Measurements from ENCODE around the gene RNF215.

Gene RNF215

DNA sequence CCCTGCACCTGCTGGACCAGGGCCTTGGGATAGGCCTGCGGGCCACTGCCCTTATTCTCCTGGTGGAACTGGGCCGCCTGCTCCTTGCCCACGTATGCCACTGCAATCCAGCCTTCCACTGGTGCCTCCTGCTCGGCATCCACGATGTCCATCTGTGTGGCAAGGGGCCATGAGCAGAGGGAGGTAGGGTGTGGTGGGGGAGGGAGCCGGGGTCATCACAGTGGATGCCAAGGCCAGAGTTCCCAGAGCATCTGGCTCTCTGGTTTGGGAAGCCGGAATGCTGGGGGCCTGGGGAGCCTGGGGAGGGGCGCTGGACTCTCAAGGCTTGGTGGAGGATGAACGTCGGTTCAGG is 627 bp downstream of the RNF215 start:
- in situ Hi-C loops (cut with HindIII; ENCODE audit: low pct_ligation_motif_present, low sequenced_read_pairs): no loop called here
- DNase-seq: no peak
- Histone ChIP-seq H3K4me3 (ENCODE audit: low read depth, low read length) (peak overlapping the region; percentile 67), H3K27me3 (replicated peaks) (no peaks in the 10 kb centered on the region), H3K36me3 (replicated peaks) (peaks cover 7% of the 10 kb centered on the region), H3K27ac (peak overlapping the region; percentile 76)
- TF ChIP-seq, protein P1, sequence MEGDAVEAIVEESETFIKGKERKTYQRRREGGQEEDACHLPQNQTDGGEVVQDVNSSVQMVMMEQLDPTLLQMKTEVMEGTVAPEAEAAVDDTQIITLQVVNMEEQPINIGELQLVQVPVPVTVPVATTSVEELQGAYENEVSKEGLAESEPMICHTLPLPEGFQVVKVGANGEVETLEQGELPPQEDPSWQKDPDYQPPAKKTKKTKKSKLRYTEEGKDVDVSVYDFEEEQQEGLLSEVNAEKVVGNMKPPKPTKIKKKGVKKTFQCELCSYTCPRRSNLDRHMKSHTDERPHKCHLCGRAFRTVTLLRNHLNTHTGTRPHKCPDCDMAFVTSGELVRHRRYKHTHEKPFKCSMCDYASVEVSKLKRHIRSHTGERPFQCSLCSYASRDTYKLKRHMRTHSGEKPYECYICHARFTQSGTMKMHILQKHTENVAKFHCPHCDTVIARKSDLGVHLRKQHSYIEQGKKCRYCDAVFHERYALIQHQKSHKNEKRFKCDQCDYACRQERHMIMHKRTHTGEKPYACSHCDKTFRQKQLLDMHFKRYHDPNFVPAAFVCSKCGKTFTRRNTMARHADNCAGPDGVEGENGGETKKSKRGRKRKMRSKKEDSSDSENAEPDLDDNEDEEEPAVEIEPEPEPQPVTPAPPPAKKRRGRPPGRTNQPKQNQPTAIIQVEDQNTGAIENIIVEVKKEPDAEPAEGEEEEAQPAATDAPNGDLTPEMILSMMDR (IDR thresholded peaks at IDR 0.05; ENCODE audit: low read depth, low read length, missing control alignments): no peak

DNA sequence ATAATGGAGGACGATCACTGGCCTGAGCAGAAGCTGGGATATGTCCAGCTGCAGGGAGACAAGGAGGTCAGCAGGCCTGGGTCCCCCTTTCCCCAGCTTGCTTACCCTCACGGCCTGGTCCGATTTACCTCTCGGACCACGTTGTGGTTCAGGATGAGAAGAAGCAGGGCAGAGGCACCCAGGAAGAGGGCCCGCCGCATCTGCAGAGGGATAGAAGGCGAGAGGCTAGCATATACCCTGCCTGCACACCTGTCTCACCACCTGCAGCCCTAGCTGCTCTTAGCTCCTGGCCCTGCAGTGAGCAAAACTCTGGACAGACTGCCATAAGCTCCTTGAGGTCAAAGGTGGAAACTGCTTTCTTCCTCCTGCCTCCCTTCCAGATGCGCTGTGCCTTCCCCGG is 1.3 kb downstream of the RNF215 start:
- H3K27ac ChIP-seq: no peak overlapping the region
- no peak overlapping the region for H3K4me3 ChIP-seq (ENCODE audit: low read depth, low read length)
- no peak for DNase-seq
- H3K36me3 ChIP-seq (replicated peaks): peaks cover 11% of the 10 kb centered on the region
- in situ Hi-C loops (cut with HindIII; ENCODE audit: low pct_ligation_motif_present, low sequenced_read_pairs): no loop called here
- TF ChIP-seq, protein P1 (IDR thresholded peaks at IDR 0.05; ENCODE audit: low read depth, low read length, missing control alignments): no peak
- H3K27me3 ChIP-seq (replicated peaks): no peaks in the 10 kb centered on the region

DNA sequence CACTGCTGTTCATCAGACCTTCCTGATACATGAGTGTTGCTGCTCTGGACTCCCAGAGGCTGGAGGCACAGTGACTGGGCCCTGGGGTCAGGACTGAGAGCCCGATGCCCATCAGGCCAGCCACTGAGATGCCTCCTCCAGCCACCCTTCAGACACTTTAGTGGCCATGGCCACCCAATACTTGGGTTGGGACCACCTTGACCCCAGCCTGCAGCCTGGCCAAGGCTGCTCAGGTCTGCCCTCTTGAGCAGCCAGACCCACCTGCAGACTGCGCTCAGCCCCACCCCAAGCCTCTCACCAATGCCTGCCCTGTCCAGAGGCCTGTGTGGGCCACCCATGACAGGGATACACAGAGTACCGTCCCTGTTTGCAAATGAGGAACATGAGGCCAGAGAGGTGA is 4.2 kb downstream of the RNF215 start:
- Histone ChIP-seq H3K4me3 (ENCODE audit: low read depth, low read length) (no peak overlapping the region), H3K27ac (no peak overlapping the region), H3K27me3 (replicated peaks) (no peaks in the 10 kb centered on the region), H3K36me3 (replicated peaks) (peaks cover 20% of the 10 kb centered on the region)
- no peak for DNase-seq
- TF ChIP-seq, protein P1 (IDR thresholded peaks at IDR 0.05; ENCODE audit: low read depth, low read length, missing control alignments): no peak
- in situ Hi-C loops (cut with HindIII; ENCODE audit: low pct_ligation_motif_present, low sequenced_read_pairs): no loop called here

DNA sequence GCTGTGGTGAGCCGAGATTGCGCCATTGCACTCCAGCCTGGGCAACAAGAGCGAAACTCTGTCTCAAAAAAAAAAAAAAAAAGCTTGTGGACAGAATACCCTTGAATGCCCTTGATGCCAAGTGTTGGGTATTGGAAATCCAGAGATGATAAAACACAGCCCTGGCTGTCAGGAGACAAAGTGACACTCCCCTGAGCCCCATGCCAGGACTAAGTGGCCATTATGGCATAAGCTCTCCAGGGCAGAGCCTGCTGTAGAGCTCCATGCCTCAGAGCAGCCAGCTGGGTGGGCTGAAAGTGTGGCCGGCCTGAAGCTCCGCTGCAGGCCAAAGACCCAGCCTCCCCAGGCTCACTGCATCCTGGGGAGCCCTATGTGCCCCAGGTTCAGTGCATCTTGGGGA is 4.9 kb downstream of the RNF215 start:
- H3K27ac ChIP-seq: no peak overlapping the region
- TF ChIP-seq, protein P1 (IDR thresholded peaks at IDR 0.05; ENCODE audit: low read depth, low read length, missing control alignments): no peak
- no peaks in the 10 kb centered on the region for H3K27me3 ChIP-seq (replicated peaks)
- DNase-seq: no peak
- H3K4me3 ChIP-seq (ENCODE audit: low read depth, low read length): no peak overlapping the region
- peaks cover 27% of the 10 kb centered on the region for H3K36me3 ChIP-seq (replicated peaks)
- in situ Hi-C loops (cut with HindIII; ENCODE audit: low pct_ligation_motif_present, low sequenced_read_pairs): no loop called here

DNA sequence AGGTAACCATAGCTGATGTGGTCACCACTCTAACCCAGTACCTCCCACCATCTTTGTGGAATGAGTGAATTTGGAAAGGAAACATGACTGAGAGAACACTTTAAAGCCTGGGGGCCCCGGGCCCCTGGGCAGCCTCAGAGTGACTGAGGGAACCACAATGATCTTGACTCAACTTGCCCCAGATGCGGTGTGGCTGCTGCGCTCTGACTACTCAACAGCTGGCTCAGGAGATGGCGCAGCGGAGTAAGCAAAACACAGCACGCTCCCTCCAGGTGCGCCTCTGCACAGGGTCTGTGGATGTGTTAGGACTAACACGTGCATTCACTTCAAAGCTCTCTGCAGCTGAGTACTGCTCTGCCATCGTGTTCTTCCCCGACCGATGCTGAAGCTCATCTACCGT is 5.9 kb downstream of the RNF215 start:
- TF ChIP-seq, protein P1 (IDR thresholded peaks at IDR 0.05; ENCODE audit: low read depth, low read length, missing control alignments): no peak
- in situ Hi-C loops (cut with HindIII; ENCODE audit: low pct_ligation_motif_present, low sequenced_read_pairs): no loop called here
- DNase-seq: no peak
- Histone ChIP-seq H3K27ac (no peak overlapping the region), H3K27me3 (replicated peaks) (no peaks in the 10 kb centered on the region), H3K36me3 (replicated peaks) (peaks cover 27% of the 10 kb centered on the region), H3K4me3 (ENCODE audit: low read depth, low read length) (no peak overlapping the region)

DNA sequence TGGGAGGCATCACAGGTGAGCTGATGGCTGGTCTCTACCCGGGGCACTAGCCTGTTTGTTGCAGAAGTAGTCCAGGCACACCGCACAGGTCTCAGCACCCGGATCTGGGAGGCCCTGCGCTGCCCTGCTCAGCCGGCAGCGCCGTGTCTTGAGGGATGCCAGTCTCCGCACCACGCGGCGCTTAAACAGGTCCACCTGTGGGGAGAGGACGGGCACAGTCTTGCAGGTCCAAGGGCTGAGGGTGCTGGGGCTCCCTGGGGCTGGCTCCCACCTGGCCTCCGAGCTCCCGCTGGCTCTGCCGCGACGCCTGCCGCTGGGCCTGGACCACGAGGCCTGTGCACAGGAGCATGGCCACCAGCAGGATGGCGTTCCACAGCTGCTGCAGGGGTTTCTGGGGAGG is 7.2 kb downstream of the RNF215 start:
- TF ChIP-seq, protein P1 (IDR thresholded peaks at IDR 0.05; ENCODE audit: low read depth, low read length, missing control alignments): no peak
- in situ Hi-C loops (cut with HindIII; ENCODE audit: low pct_ligation_motif_present, low sequenced_read_pairs): no loop called here
- Histone ChIP-seq H3K4me3 (ENCODE audit: low read depth, low read length) (no peak overlapping the region), H3K27ac (no peak overlapping the region), H3K36me3 (replicated peaks) (peaks cover 27% of the 10 kb centered on the region), H3K27me3 (replicated peaks) (no peaks in the 10 kb centered on the region)
- DNase-seq: no peak

All from brain microvascular endothelial cell (primary cell).